Measurements from ENCODE around the gene LSS. TPM values are rescaled to one million over a fixed set of nuclear protein-coding genes. Genes with fewer than 3 reads are reported as not detected.
"Not testable (repeated sequence)": the region's sequence is repeated elsewhere in the genome, so short reads cannot be mapped to it uniquely, and the experiment has no call there.

The LSS gene
- polyA plus RNA-seq, 4 donors = 28.1 to 36.3 (median 35.5) TPM

DNA sequence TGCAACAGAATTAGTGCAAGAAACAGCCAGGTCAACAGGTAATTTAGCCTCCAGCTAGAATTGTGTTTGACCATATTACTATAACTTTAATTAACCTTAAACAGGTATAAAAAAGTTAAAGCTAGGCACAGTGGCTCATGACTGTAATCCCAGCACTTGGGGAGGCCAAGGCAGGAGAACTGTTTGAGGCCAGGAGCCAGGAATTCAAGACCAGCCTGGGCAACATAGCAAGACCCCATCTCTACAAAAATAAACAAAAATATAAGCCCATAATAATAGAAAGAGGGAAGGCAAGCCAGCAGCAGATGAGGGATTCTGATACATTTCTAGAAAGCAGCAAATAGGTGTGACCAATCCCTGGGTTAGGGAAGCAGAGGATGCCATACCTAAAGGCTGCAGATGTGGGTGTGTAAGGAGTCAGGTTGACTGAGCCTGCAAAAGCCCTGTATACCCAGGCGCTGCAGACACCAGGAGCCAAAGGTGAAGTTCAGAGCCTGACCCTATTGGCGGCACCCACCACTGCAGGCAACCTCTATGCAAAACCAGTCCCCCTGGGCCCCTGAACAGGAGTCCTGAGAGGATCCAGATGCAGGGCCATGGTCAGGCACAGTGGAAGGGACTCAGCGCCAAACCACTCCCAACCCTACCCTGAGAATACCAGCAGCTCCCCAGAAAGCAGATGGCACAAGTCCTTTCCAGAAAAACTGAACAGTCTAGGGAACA lies 19.3 kb upstream of the LSS start:
- no peak for DNase-seq (ENCODE audit: low read depth in 4 of 4, low spot score in 3 of 4)

DNA sequence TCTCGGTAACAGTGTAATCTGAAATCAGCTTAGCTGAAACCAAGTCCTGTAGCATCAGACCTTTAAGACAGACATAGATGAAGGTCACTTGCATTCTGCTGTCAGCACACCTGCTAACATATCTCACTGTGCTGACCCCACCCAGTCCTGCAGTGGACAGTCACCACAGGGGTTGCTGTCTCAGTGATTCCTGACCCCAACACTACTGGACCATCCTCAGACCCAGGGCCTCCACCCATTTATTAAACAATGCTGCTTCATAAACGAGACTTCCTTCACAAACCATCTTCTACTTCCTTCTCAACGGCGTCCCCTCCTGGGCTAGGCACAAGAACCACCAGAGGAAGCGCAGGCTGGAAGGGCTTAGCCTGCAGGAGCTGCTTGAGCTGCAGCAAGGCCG lies 17.8 kb upstream of the LSS start:
- DNase-seq (ENCODE audit: low read depth in 4 of 4, low spot score in 3 of 4) = no peak

DNA sequence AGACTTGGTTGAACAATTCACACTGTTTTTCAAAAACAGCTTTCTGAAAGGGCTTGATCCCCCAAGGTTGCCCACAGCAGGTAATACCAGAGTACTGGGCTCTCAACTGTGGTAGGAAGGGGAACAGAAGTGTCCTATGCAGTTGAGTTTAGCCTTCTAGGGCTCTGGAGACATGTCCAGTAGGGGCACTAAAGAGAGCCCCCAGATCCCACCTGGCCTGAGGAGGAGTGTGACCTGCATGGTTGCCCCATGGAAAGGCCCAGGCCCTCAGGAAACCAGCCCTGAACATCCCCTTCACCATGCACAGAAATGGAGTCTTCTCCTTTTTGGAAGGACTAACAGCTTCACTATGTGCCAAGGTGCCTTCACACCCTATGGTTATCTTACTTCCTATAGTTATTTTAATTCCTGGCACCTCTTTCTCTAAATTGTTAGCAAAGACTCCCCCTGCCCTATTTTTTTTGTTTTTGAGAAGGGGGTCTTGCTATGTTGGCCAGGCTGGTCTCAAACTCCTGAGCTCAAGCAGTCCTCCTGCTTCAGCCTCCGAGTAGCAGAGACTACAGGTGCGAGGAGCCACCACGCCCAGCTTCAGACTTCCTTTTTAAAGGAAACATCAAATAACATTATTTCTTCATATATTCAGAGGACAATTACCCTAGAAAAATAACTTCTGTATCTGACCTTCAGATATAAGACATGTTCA lies 16.8 kb upstream of the LSS start:
- no peak for DNase-seq (ENCODE audit: low read depth in 4 of 4, low spot score in 3 of 4)

DNA sequence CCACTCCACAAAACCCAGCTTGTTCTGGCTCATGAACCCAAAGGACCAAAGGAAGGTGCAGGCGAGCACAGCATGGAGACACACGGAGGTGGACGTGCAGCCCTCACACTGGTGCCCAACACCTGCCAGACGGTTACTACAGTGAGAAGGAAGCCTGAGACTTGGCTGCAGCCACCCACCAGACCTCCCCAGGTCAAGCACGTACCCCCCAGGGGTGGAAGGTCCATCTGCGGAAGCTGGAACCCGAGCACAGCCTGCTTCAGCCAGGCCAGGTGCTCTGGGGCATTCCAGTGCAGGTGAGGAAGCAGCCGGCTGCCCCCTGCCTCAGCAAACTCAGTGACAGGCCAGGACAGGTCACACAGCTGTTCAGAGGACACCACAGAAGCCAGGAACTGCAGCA lies 16.0 kb upstream of the LSS start:
- DNase-seq (ENCODE audit: low read depth in 4 of 4, low spot score in 3 of 4) = no peak

DNA sequence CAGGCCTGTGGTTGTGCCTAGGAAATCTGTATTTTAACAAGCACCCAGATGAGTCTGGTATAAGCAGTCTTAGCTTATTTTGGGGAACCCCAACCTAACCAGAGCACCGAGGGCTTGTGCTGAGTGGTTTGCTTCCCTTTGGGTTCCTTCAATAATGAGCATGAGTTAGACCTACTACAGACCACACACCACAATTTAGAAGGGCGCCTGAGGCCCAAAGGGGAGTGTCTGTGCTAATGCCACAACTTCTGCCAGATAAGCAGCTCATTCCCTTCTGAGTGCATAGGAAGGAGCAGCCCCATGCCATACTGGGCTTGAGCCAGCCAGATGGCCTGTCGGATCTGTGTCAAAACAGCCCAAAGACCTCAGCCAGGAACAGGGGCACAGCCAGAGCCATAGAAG lies 15.4 kb upstream of the LSS start:
- DNase-seq (ENCODE audit: low read depth in 4 of 4, low spot score in 3 of 4) = no peak

DNA sequence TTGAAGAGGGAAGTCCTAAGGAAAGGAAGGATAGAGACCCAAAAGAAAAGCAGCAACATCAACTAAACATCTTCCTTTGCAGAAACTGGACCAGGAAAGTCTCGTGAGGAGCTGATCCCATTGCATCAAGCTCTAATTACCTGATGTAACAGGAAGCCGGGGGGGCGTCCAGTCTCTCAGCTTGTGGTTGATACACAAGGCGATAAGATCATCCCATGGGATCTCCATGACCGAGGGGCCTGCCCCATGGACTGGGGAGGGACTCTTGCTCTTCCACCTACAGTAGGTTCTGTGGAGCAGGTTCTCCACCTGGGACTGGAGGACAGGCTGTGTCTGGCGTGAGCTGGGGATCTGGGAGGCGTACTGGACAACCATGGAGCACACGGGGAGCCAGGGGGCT lies 14.8 kb upstream of the LSS start:
- no peak for DNase-seq (ENCODE audit: low read depth in 4 of 4, low spot score in 3 of 4)

DNA sequence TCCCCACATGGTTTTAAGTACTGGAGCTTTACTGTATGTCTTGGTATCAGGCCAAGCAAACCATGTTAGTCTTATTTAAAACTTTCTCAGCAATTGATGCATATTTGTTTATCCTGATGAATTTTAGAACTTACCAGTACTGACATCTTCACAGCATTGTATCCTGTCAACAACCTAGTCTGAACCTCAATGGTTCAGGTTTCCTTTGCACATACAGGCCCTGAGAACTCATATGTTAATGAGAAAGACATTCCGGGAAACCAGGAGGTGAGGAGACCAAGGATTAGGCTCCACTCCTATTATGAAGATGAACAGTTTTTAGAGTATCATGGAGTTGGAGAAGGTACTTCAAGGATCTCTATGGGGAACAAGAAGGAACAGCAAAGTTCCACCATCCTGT lies 13.0 kb upstream of the LSS start:
- DNase-seq (ENCODE audit: low read depth in 4 of 4, low spot score in 3 of 4) = not testable (repeated sequence)

DNA sequence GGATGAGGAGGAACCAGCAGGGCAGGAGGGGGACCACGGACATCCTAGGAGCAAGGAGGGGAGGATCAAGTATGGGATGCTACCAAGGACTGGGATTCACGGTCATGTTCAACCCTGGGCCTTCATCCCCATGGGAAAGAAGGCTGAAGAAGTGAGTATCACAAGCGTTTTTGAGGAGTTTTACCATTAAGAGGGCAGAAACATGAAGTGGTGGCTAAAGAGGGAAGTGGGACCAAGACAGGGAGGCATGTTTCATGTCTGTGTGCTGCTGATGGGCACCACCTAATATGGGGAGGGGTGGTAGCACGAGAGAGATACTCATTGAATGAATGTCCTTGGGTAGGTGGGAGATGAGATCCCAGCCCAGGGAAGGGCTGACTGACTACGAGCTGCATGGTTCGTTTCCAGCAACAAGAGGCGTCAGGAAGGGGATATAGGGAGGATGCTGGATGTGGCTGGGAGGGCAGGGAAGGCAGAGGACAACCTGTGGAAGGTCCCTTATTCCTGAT lies 11.3 kb upstream of the LSS start:
- no peak for DNase-seq (ENCODE audit: low read depth in 4 of 4, low spot score in 3 of 4)

DNA sequence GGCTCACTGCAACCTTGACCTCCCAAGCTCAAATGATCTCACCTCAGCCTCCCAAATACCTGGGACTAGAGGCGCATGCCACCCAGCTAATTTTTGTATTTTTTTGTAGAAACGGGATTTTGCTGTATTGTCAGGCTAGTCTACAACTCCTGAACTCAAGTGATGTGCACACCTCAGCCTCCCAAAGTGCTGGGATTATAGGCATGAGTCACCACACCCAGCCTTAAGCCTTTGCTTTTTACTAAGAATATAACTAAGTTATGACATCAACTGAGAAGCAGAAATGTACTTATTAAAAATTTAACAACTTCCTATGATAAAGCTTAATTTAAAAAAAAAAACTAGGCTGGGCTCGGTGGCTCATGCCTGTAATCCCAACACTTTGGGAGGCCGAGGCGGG lies 8.9 kb upstream of the LSS start:
- no peak for DNase-seq (ENCODE audit: low read depth in 4 of 4, low spot score in 3 of 4)

DNA sequence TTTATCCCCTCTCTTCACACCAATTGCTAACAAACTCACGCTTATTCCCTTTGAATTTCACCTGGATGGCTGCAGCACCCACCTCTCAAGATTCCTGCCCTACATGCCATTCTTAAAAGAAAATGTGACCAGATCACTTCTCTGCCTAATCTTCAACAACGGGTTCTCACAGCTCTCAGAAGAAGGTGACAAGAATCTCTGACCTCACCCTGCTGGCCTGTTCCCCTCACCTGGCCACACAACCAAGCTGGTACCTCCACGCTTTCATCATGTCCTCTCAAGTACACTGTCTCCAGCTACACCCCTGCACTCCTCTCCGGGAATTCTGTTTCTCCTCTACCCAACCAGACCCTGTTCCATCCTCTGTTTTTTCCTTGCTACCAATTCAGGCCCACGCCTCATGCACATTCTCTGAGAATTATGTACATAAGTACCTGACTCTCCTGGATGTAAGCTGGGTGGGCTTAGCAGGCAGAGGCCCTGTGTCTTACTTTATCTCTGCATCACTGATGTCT lies 5.9 kb upstream of the LSS start:
- DNase-seq (ENCODE audit: low read depth in 4 of 4, low spot score in 3 of 4) = no peak

DNA sequence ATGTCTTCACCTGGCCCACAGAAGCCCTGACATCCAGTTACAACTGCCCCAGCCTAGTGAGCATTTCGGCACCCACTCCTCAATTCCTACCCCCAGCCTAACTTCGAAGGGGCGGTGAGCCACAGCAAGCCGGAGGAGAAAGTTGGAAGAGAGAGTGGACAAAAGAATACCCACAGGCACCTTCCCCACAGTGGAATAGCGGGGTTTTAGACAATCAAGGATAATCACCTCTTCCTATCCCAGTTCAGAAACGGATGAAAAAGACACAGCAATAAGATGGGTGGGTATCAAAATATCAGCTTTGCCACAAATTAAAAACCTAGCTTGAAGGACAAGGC lies 1.3 kb upstream of the LSS start:
- no peak for DNase-seq (ENCODE audit: low read depth in 4 of 4, low spot score in 3 of 4)

DNA sequence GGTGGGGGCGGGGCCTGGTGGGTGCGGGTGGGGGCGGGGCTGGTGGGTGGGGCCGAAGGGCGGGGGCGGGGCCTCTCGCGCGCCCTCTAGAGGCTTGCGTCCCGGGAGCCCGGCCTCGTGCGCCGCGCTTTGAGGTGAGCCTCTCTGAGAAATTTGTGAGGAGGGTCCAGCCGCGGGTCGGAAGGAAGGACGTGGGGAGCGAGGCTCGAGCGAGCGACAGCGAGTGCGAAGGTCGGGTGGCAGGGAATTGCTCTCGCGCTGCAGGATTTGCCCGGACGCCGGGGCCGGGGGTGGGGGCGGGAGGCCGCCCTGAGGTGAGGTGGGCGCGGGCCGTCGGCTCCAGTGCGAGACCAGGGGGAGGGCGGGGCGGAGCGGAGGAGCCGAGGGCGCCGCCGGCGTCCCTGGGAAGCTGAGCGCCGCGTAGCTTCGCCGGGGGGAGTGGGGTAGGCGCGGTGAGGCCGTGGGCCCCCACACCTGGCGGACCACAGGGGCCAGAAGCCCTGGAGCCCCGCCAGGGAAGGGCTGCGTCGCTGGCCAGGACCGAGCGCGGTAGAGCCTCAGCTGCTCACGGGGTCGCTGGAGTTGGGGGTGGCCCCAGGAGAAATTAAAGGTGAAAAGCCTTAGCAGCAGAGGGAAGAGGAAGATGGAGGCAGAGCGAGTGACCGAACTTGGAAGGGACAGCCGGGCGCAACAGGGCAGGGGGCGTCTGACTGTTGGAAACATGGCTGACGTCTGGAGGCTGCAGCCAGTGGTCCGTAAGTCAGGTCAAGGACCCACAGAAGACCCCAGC lies 754 bp upstream of the LSS start:
- peak in 1 of 4 donors; percentile 67 for DNase-seq (ENCODE audit: low read depth in 4 of 4, low spot score in 3 of 4)

DNA sequence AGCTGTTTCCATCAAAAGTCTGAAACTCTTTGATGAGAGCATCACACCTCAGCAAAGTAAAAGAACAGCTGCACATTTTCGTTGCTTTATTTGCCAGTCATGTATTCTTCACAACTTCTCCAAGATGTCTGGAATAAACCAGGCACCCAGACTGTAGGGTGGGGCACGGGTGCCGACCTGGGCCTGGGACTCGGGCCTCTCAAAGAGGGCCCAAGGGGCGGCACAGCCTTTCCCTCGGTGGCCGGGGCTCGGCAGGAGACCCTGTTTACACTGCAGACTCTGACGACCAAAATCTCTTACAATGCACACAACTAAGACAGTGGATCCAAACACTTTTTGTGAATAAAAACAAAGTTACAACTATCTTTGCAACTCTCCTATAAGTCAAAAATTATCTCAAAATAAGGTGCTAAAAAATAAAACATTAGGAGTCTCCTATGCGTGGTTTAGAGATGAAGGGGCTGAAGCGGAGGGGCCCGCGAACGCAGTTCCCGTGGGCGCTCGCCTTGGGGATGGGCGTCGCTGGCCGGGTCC lies 696 bp downstream of the LSS start:
- no peak for DNase-seq (ENCODE audit: low read depth in 4 of 4, low spot score in 3 of 4)

DNA sequence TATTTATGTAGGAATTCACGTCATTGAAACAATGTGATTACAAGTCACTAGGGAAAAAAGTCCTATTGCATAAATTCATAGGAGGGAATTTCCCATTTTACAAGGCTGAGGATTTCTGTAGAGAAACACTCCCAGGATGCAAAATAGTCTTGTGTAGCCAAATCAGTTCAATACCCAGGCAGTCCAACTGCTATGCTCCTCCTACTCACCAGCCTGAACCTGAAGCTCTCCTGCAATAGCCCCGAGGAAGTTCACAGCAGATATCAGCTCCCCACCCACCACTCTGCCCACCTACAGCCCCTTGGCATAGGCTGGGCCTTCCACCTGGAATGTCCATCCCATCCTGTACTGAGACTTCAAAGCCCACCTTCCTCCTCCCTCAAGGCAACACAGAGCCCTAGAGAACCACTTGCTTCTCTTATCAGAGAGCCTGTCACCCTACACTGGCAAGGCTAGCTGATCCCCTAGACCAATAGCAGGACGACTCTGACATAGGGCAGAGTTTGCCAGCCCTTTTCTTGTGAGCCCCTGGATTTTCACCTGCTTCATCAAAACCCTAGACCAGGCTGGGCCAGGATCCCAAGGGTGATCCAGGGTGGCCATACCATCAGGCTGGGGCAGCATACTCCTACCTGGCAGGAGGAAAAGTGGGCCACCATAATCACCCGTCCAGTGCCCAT lies 1.5 kb downstream of the LSS start:
- no peak for DNase-seq (ENCODE audit: low read depth in 4 of 4, low spot score in 3 of 4)

DNA sequence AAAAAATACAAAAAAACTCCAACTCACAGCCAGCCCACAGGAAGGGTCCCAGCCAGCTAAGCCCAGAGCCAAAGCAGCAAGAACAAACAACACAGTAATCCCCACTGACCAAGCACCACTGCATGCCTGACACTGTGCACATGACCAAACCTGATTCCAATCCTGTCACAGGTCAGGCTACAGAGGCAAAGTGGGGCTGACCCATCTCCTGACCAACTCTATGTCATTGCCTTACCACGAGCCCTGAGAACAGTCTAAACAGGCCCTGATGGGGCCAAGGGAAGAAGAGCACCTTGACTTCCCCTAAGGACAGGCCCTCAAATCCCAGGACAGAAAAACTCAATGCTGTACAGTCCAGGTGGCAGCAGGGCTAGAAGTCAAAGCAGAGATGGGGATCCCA lies 2.4 kb downstream of the LSS start:
- DNase-seq (ENCODE audit: low read depth in 4 of 4, low spot score in 3 of 4) = no peak

DNA sequence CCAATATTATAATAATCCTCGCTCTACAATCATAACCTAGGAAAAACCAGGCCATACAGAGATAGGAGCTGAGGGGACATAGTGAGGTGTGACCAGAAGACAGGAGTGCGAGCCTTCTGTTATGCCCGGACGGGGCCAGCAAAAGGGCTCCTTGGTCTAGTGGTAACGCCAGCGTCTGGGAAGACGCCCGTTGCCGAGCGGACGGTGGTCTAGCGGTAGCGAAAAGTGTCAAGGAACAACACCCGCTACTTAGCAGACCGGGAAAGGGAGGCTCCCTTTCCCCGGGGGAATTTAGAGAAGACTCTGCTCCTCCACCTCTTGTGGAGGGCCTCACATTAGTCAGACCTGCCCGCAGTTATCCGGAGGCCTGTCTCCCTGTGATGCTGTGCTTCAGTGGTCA lies 4.9 kb downstream of the LSS start:
- DNase-seq (ENCODE audit: low read depth in 4 of 4, low spot score in 3 of 4) = not testable (repeated sequence)

DNA sequence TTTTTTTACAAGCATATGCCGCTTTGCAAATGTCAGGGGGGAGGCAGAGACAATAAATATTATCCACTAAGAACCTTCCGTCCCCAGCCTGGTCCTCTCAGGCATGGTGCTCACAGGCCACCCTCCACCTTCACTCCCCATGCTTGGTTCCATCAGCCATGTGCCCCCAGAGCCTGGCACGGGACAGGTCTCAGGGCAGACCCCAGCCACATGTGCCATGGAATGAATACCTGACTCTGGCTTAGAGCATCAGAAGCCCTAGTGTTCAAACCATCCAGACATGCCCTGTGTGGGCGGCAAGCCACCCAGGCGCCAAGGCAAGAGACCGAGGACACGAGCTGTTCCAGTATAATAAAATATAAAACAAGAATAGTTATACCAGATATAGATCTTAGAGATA lies 5.4 kb downstream of the LSS start:
- DNase-seq (ENCODE audit: low read depth in 4 of 4, low spot score in 3 of 4) = no peak

DNA sequence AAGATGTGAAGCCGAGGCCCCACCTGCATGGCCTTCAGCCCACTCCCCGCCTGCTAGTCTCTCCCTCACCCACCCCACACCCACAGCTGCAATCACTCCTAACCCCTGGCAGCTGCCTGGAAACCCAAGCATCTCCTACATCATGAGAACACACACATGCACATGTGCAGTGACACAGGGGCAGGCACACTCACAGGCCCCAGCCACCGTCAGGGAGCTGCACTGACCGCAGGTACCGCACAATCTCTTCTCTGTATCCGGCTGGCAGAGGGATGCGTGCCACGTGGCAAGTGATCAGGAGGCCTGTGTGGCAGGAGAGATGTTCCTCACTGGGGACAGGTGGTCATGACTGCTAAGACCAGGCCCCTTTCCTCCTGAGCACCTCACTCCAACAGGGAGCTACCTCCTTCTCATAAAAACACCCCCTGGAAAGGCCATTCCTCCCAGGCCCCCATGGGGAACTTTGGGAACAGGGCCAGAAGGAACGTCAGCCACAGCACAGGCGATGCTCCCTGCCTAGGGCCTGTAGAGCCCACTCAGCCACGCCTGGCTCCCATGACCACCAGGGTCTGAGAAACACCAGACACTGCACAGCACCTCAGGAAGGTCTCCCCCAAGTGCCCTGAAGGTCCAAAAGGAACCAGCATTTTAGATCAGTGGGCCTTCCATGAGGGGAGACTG lies 6.0 kb downstream of the LSS start:
- DNase-seq (ENCODE audit: low read depth in 4 of 4, low spot score in 3 of 4) = no peak

DNA sequence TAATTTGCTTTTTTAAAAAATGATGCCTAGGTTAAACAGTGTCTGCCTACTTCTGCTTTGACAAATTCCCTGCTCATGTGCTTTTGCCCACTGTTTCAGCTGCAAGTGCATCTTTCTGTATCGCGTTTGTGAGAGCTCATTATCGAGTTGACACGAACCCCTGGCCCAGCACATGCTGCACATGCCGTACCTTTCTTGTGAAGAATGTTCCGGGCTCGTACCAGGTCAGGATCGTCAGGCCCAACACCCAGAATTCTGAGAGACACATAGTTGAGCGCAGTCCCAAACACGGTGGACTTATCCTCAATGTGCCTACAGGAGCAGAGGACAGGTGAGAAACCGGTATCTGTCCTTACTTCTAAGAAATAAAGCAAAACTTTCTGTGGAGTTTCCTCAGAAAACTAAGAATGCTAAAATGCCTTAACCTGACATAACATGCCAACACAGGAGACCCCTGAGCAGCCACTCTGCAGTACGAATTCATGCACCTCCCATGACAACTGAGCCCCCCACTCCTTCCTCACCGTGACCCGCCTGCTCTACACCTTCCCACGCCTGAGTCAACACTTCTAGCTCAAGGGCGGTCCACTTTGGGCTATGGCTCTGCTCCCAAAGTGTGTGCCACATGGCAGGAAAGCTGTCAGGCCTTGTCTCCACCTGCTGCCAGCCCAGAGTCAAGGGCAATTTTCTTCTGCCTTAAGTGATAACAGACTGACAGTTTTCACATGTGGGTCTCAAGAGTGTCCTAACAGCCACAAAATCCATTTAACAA lies 6.7 kb downstream of the LSS start:
- no peak for DNase-seq (ENCODE audit: low read depth in 4 of 4, low spot score in 3 of 4)
